Activated CD8-positive, alpha-beta memory T cell treated with anti-CD3 and anti-CD28 coated beads, Interleukin-2, amount 10 ng/mL, durations not matched to agents 7 days and 5 days (primary cell): ENCODE measurements around the gene EOLA1. TPM values are rescaled to one million over a fixed set of nuclear protein-coding genes. Genes with fewer than 3 reads are reported as not detected.
"Not testable (repeated sequence)": the region's sequence is repeated elsewhere in the genome, so short reads cannot be mapped to it uniquely, and the experiment has no call there.

Source experiments
- ATAC-seq: fragments of 150-1000 bp; cut with Tn5 transposase; one replicate; pipeline ENCODE4 v1.10.0; 2021; ENCODE audit warnings: moderate library complexity
- CTCF ChIA-PET: fragments of 350-600 bp; sonication (Branson Sonifier 250); formaldehyde crosslinking; loops from one replicate; lab custom pipeline; 2021; ENCODE audit warnings: antibody characterized with exemption; lab: Charles Lee
- DNase-seq: peaks from one replicate; pipeline ENCODE4 v3.0.0-alpha.2; 2020
- H3K27ac Mint-ChIP-seq: one replicate; pipeline ENCODE4 v1.8.0; 2021; ENCODE audit warnings: mild to moderate bottlenecking, mixed read lengths
- H3K27me3 Mint-ChIP-seq: one replicate; pipeline ENCODE4 v1.8.0; 2021; ENCODE audit warnings: mixed read lengths
- H3K36me3 Mint-ChIP-seq: one replicate; pipeline ENCODE4 v1.8.0; 2021; ENCODE audit warnings: mild to moderate bottlenecking, mixed read lengths
- H3K4me1 Mint-ChIP-seq: one replicate; pipeline ENCODE4 v1.8.0; 2021; ENCODE audit warnings: mixed read lengths
- H3K4me3 Mint-ChIP-seq: one replicate; pipeline ENCODE4 v1.8.0; 2021; ENCODE audit warnings: mild to moderate bottlenecking, moderate library complexity, mixed read lengths
- H3K9me3 Mint-ChIP-seq: one replicate; pipeline ENCODE4 v1.8.0; 2022; ENCODE audit warnings: low read depth, mixed read lengths
- total RNA-seq, 2 experiments: library from RNA; stranded (reverse); gene quantifications; one replicate each; pipeline ENCODE4 v1.2.3, GENCODE V29; 2021

EOLA1 gene
- total RNA-seq, 2 experiments from 2014 or later, result 45.2 to 50.6 TPM

- H3K4me3 Mint-ChIP-seq, DNase-seq, ATAC-seq, H3K27ac Mint-ChIP-seq, CTCF ChIA-PET, H3K27me3 Mint-ChIP-seq, H3K36me3 Mint-ChIP-seq, H3K9me3 Mint-ChIP-seq: not testable (repeated sequence)
- peaks cover 13% of the 10 kb centered on the region for H3K4me1 Mint-ChIP-seq
These were observed 3.3 kb upstream of the EOLA1 start for GRCh38 chrX:149537474-149537873.

DNA sequence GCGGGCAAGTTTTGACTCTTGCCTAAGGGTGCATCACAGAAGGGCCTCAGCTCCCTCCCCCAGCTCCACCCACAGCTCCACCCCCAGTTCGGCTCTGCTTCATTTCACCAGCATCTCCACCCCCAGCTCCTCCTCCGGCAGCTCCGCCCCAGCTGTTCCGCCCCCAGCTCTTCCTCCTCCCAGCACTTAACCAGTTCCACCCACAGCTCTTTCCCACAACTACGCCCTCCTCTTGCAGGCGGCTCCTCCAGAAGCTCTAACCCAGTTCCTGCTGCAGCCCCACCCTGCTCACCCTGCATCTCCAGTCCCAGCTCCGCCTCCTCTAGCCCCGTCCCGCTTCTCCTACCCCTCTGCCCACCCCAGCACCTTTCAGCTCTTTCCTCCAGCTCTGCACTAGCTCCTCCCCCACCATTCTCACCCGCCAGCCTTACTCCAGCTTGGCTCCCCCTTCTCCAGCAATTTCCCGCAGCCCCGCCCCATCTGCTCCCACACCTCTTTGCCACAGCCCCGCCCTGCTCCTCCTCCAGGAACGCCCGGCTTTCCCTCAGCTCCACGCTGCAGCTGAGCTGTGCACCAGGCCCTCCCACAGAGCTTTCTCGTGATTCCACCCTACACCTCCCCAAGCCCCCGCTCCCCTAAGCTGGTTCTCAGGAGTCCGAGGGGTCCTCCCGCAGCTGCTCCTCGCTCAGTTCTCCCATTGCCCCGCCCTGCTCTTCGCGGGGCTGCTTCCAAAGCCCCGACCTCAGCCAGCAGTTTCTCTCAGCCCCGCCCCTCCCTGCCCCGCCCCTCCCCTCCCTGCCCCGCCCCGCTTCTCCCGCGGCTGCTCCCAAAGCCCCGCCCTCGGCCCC is 1.3 kb upstream of the EOLA1 start:
- H3K27me3 Mint-ChIP-seq, result no peaks in the 10 kb centered on the region
- H3K9me3 Mint-ChIP-seq, result no peaks in the 10 kb centered on the region
- peak overlapping the region; percentile 91 for H3K27ac Mint-ChIP-seq
- CTCF ChIA-PET, result interaction anchor here (0.7 to 3.4 kb wide), 7 partner anchors 12 to 400 kb away, joined by 3 to 20 read pairs (median 9); partner anchors contain the start of genes EOLA2 and IDS
- peaks cover 8% of the 10 kb centered on the region for H3K36me3 Mint-ChIP-seq
- H3K4me3 Mint-ChIP-seq, result peak overlapping the region; percentile 84
- ATAC-seq, result peak; percentile 65
- peak; percentile 96 for DNase-seq
- H3K4me1 Mint-ChIP-seq, result peaks cover 17% of the 10 kb centered on the region

GRCh38 chrX:149540131-149540620 is 636 bp upstream of the EOLA1 start:
- peak; percentile 41 for ATAC-seq
- peak; percentile 93 for DNase-seq
- CTCF ChIA-PET, result interaction anchor here (0.9 to 3.4 kb wide), 6 partner anchors 12 to 399 kb away, joined by 3 to 20 read pairs (median 10); partner anchors contain the start of genes EOLA2 and IDS
- peaks cover 17% of the 10 kb centered on the region for H3K4me1 Mint-ChIP-seq
- H3K36me3 Mint-ChIP-seq, result peaks cover 7% of the 10 kb centered on the region
- H3K4me3 Mint-ChIP-seq, result peak overlapping the region; percentile 84
- no peaks in the 10 kb centered on the region for H3K27me3 Mint-ChIP-seq
- H3K9me3 Mint-ChIP-seq, result no peaks in the 10 kb centered on the region
- H3K27ac Mint-ChIP-seq, result peak overlapping the region; percentile 100

GRCh38 chrX:149541521-149542047 is 772 bp downstream of the EOLA1 start:
- no peak for ATAC-seq
- CTCF ChIA-PET, result interaction anchor here (3.1 to 3.4 kb wide), 3 partner anchors 14 to 37 kb away, joined by 11 to 20 read pairs (median 15); partner anchors contain the start of gene IDS
- H3K27me3 Mint-ChIP-seq, result no peaks in the 10 kb centered on the region

GRCh38 chrX:149545545-149546543 is 5.0 kb downstream of the EOLA1 start:
- H3K4me3 Mint-ChIP-seq, DNase-seq, CTCF ChIA-PET, ATAC-seq, H3K9me3 Mint-ChIP-seq, H3K36me3 Mint-ChIP-seq, H3K27me3 Mint-ChIP-seq, H3K27ac Mint-ChIP-seq: not testable (repeated sequence)
- H3K4me1 Mint-ChIP-seq, result peaks cover 14% of the 10 kb centered on the region

More at GRCh38 chrX:149541521-149542047, 772 bp downstream of the EOLA1 start:
- H3K9me3 Mint-ChIP-seq, result no peaks in the 10 kb centered on the region
- peaks cover 19% of the 10 kb centered on the region for H3K4me1 Mint-ChIP-seq
- no peak for DNase-seq
- H3K27ac Mint-ChIP-seq, result peak overlapping the region; percentile 100
- H3K4me3 Mint-ChIP-seq, result peak overlapping the region; percentile 82
- H3K36me3 Mint-ChIP-seq, result peaks cover 7% of the 10 kb centered on the region

DNA sequence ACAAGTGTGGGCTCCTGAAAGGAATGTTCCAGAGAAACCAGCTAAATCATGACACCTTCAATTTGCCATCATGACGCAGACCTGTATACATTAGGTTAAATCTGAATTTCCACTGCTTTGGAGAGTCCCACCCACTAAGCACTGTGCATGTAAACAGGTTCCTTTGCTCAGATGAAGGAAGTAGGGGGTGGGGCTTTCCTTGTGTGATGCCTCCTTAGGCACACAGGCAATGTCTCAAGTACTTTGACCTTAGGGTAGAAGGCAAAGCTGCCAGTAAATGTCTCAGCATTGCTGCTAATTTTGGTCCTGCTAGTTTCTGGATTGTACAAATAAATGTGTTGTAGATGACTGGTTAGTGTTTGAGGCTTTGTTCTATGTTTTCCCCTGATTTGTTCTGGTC is 6.2 kb downstream of the EOLA1 start:
- H3K4me1 Mint-ChIP-seq, result peaks cover 10% of the 10 kb centered on the region
- H3K4me3 Mint-ChIP-seq, H3K36me3 Mint-ChIP-seq, H3K27ac Mint-ChIP-seq, H3K27me3 Mint-ChIP-seq, DNase-seq, H3K9me3 Mint-ChIP-seq, CTCF ChIA-PET, ATAC-seq: not testable (repeated sequence)

DNA sequence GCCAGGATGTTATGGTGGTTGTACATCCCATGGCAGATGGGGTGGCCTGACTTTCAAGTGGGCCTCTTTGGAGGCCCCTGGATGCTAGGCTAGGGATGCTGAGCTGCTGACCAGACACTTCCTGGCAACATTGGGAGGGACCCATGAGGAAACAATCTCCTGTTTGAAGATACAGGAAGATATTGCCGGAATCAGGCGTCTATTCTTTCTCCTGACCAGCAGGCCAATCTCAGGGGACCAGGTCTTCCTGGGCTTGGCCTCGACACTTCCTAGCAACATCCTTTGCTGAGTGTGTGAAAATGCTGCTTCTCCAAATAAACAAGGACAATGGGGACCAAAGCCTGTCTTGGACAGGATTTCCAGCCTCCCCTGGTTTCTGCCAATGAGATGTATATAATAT is 7.0 kb downstream of the EOLA1 start:
- H3K4me1 Mint-ChIP-seq, H3K4me3 Mint-ChIP-seq, ATAC-seq: not testable (repeated sequence)

DNA sequence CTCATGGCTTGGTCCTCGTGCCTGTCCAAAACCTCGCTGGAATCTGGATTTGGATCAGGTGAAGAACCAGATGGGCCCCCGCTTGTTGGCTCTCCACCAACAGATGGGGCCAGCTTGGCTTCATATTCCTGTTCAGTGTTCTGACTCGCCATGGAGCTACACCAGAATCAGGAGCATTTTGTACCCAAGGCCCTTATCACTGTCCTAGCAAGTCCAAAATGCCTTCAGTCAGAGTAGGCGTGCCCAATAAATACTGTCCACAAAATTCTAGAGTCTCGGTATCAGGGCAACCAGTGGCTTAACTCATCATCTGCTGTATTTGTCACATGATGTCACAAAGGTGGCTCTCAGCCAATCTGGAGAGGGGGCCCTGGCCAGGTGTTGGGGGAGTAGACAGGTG is 8.9 kb downstream of the EOLA1 start, which contains the start of gene HSFX3:
HSFX3 (minus strand) TSS at position 224 of the 400 bp plus-strand sequence; CDS start at position 152, 72 bp downstream.
- CTCF ChIA-PET, H3K4me3 Mint-ChIP-seq, DNase-seq, ATAC-seq, H3K9me3 Mint-ChIP-seq, H3K4me1 Mint-ChIP-seq, H3K36me3 Mint-ChIP-seq, H3K27me3 Mint-ChIP-seq: not testable (repeated sequence)
- H3K27ac Mint-ChIP-seq, result peak within 1 kb of the TSS; percentile 74

More for the DNA sequence above, 7.0 kb downstream of the EOLA1 start:
- CTCF ChIA-PET, H3K27me3 Mint-ChIP-seq, DNase-seq, H3K9me3 Mint-ChIP-seq, H3K36me3 Mint-ChIP-seq, H3K27ac Mint-ChIP-seq: not testable (repeated sequence)

GRCh38 chrX:149550454-149550853 is 9.6 kb downstream of the EOLA1 start:
- H3K27ac Mint-ChIP-seq, result peak overlapping the region; percentile 74
- H3K9me3 Mint-ChIP-seq, CTCF ChIA-PET, H3K27me3 Mint-ChIP-seq, H3K4me1 Mint-ChIP-seq, H3K36me3 Mint-ChIP-seq, H3K4me3 Mint-ChIP-seq: not testable (repeated sequence)
- DNase-seq, result peak; percentile 81
- peak; percentile 82 for ATAC-seq

- H3K27me3 Mint-ChIP-seq, H3K36me3 Mint-ChIP-seq, H3K27ac Mint-ChIP-seq, H3K4me3 Mint-ChIP-seq, CTCF ChIA-PET, DNase-seq, H3K9me3 Mint-ChIP-seq, H3K4me1 Mint-ChIP-seq: not testable (repeated sequence)
- ATAC-seq, result peak; percentile 4
These were observed 10.6 kb downstream of the EOLA1 start for GRCh38 chrX:149551245-149551938.

DNA sequence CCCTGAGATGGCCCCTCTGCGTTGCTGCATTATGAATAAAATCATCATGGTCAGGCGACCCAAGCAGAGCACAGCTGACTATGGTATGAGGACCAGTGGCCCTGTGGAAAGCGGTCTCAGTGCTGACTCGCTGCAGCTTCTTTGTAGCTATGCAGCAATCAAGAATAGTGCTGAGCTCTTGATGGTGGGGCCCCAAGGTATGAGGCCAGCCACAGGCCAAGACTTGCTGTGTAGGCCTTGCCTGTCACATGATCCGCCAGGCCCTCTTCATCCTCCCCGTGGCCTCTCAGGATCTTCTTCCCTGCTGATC is 11.1 kb downstream of the EOLA1 start:
- H3K4me3 Mint-ChIP-seq, H3K27me3 Mint-ChIP-seq, H3K27ac Mint-ChIP-seq, CTCF ChIA-PET, H3K36me3 Mint-ChIP-seq, H3K9me3 Mint-ChIP-seq, DNase-seq, H3K4me1 Mint-ChIP-seq: not testable (repeated sequence)
- ATAC-seq, result peak; percentile 9

DNA sequence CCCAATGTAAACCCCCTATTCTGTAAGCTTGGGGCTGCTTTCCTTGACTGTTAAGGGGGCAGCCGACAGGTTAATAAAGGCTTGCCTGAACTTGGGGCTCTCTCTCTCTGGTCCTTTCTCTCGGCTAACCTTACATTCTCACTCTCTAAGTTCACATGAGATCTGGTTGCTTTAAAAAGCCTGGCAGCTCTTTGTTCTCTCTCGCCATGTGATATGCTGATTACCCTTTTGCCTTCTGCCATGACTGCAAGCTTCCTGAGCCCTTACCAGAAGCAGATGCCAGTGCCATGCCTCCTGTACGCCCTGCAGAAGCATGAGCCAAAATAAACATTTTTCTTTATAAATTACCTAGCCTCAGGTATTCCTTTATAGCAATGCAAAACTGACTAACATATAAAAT is 14.4 kb downstream of the EOLA1 start:
- CTCF ChIA-PET, H3K27me3 Mint-ChIP-seq: not testable (repeated sequence)

More for the DNA sequence above, 14.4 kb downstream of the EOLA1 start:
- H3K4me1 Mint-ChIP-seq, H3K27ac Mint-ChIP-seq, H3K4me3 Mint-ChIP-seq, H3K9me3 Mint-ChIP-seq, ATAC-seq, DNase-seq, H3K36me3 Mint-ChIP-seq: not testable (repeated sequence)
